HEK293T (cell line): ENCODE measurements around the gene CD44.

Experiments used
- FOXA1 ChIP-seq: fragments of 450-650 bp; IDR thresholded peaks from 2 replicates; pipeline ENCODE4 v1.6.1; 2016; ENCODE audit warnings: mild to moderate bottlenecking
- FOXM1 ChIP-seq: fragments of 450-650 bp; IDR thresholded peaks from 2 replicates; pipeline ENCODE4 v1.6.1; 2017; ENCODE audit warnings: mild to moderate bottlenecking, borderline replicate concordance
- L3MBTL2 ChIP-seq: fragments of 450-650 bp; conservative IDR thresholded peaks from 2 replicates; pipeline ENCODE4 v1.6.1; 2016; ENCODE audit warnings: mild to moderate bottlenecking
- LEF1 ChIP-seq: fragments of 450-650 bp; IDR thresholded peaks from 2 replicates; pipeline ENCODE4 v1.6.1; 2017; ENCODE audit warnings: mild to moderate bottlenecking, borderline replicate concordance
- NFRKB ChIP-seq: fragments of 450-650 bp; IDR thresholded peaks from 2 replicates; pipeline ENCODE4 v1.6.1; 2016; ENCODE audit warnings: mild to moderate bottlenecking, moderate library complexity

GRCh38 chr11:35141571-35141971, 2.6 kb downstream of the CD44 start:
- TF ChIP-seq NFRKB (no peak), FOXA1 (no peak), FOXM1 (no peak), LEF1 (no peak), L3MBTL2 (no peak)
